Measurements from ENCODE around the gene MBL2.

The MBL2 gene

GRCh38 chr10:52771534-52772445 is 794 bp downstream of the MBL2 start:
- no peak for DNase-seq

- no peak for DNase-seq
Observed at GRCh38 chr10:52770904-52771303, 1.7 kb downstream of the MBL2 start.

- DNase-seq = no peak
Observed at GRCh38 chr10:52769966-52770365, 2.6 kb downstream of the MBL2 start.

- no peak for DNase-seq
Observed at GRCh38 chr10:52768001-52768532, 4.5 kb downstream of the MBL2 start.

GRCh38 chr10:52762088-52762487 is 10.5 kb downstream of the MBL2 start:
- no peak for DNase-seq

- DNase-seq = no peak
Observed at GRCh38 chr10:52759154-52759553, 13.4 kb downstream of the MBL2 start.

- no peak for DNase-seq
Observed at GRCh38 chr10:52758406-52758805, 14.2 kb downstream of the MBL2 start.

- DNase-seq = no peak
Observed at GRCh38 chr10:52757773-52758172, 14.8 kb downstream of the MBL2 start.

- DNase-seq = no peak
Observed at GRCh38 chr10:52756966-52757365, 15.6 kb downstream of the MBL2 start.

- DNase-seq = no peak
Observed at GRCh38 chr10:52756295-52756694, 16.3 kb downstream of the MBL2 start.

- no peak for DNase-seq
Observed at GRCh38 chr10:52755297-52756062, 17.1 kb downstream of the MBL2 start.

- DNase-seq = no peak
Observed at GRCh38 chr10:52752801-52753445, 19.7 kb downstream of the MBL2 start.

GRCh38 chr10:52752261-52752660 is 20.3 kb downstream of the MBL2 start:
- DNase-seq = no peak

GRCh38 chr10:52751337-52751736 is 21.2 kb downstream of the MBL2 start:
- no peak for DNase-seq

GRCh38 chr10:52750629-52751028 is 22.0 kb downstream of the MBL2 start:
- DNase-seq = no peak

GRCh38 chr10:52747694-52748093 is 24.9 kb downstream of the MBL2 start:
- DNase-seq = no peak

GRCh38 chr10:52746169-52746568 is 26.4 kb downstream of the MBL2 start:
- no peak for DNase-seq

- no peak for DNase-seq
Observed at GRCh38 chr10:52744057-52744805, 28.4 kb downstream of the MBL2 start.

- no peak for DNase-seq
Observed at GRCh38 chr10:52742731-52743130, 29.9 kb downstream of the MBL2 start.

- DNase-seq = no peak
Observed at GRCh38 chr10:52741851-52742250, 30.7 kb downstream of the MBL2 start.

- peak; percentile 15 for DNase-seq
Observed at GRCh38 chr10:52740913-52741675, 31.5 kb downstream of the MBL2 start.

- DNase-seq = no peak
Observed at GRCh38 chr10:52740155-52740549, 32.4 kb downstream of the MBL2 start.

All from CD4-positive, alpha-beta T cell treated with Interleukin-10 for 1 hour (primary cell).